GM06990 (cell line): ENCODE data around the gene PDILT.

ENCODE experiments used
- DNase-seq: peaks from one replicate; pipeline ENCODE4 v3.0.0-alpha.2; 2011; ENCODE audit not compliant: insufficient read length; ENCODE audit errors: extremely low read depth
- H3K27me3 ChIP-seq: replicated peaks from 2 replicates; pipeline ENCODE4 v1.6.0; 2011; ENCODE audit warnings: low read length; ENCODE audit not compliant: control insufficient read depth, insufficient read depth
- H3K36me3 ChIP-seq: 2 replicates; pipeline ENCODE4 v1.5.1; 2011; ENCODE audit warnings: low read length; ENCODE audit not compliant: control insufficient read depth, insufficient read depth
- H3K4me3 ChIP-seq: replicated peaks from 2 replicates; pipeline ENCODE4 v1.5.1; 2011; ENCODE audit warnings: low read depth, mild to moderate bottlenecking, control low read depth, low read length
- TF ChIP-seq, protein P1 (sequence below): IDR thresholded peaks from 2 replicates; pipeline ENCODE4 v1.5.1; 2011; ENCODE audit warnings: low read length, control low read depth, mild to moderate bottlenecking, inconsistent platforms; ENCODE audit not compliant: insufficient read depth, poor library complexity, severe bottlenecking

The PDILT gene

DNA sequence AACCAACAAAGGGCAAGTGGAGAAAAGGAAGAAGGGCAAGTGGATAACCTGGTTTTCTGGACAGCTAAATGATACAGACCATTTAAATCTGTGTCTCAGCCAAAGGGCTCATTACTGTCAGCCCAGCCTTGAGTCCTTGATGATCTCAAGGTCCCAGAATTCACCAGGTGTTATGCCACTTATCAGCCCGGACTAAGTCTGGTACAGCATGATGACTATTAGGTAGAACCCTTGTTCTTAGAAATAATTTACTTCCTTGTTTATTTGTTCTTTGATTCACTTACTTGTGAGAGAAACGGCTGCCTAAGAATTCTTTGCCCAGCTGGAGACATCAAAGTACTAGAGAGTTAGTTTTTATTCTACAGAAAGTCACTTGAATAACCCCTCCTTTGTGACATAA is 3.5 kb downstream of the PDILT start:
- H3K27me3 ChIP-seq, result peaks cover 2% of the 10 kb centered on the region
- no peak for DNase-seq
- TF ChIP-seq, protein P1, sequence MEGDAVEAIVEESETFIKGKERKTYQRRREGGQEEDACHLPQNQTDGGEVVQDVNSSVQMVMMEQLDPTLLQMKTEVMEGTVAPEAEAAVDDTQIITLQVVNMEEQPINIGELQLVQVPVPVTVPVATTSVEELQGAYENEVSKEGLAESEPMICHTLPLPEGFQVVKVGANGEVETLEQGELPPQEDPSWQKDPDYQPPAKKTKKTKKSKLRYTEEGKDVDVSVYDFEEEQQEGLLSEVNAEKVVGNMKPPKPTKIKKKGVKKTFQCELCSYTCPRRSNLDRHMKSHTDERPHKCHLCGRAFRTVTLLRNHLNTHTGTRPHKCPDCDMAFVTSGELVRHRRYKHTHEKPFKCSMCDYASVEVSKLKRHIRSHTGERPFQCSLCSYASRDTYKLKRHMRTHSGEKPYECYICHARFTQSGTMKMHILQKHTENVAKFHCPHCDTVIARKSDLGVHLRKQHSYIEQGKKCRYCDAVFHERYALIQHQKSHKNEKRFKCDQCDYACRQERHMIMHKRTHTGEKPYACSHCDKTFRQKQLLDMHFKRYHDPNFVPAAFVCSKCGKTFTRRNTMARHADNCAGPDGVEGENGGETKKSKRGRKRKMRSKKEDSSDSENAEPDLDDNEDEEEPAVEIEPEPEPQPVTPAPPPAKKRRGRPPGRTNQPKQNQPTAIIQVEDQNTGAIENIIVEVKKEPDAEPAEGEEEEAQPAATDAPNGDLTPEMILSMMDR, result no peak
- H3K36me3 ChIP-seq, result no peaks in the 10 kb centered on the region
- H3K4me3 ChIP-seq, result no peak overlapping the region

DNA sequence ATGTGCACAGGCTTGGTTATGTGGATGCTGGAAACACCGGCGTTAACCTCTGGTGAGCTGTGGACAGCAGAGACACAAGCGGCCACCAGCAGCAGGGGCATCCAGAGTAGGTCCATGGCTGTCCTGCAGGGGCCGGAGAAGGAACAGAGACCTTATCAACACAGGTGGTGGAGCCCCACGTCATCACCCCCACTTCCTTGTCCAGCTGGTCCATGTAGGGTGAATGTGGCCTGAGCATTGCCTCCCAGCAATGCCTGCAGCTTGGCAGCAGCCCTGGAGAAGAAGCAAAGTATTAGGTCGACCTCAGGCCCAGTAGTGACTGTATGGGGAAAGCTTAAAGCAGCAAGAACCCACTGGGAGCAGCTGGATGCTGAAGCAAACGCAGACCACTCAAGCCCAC is 5.4 kb downstream of the PDILT start:
- TF ChIP-seq, protein P1, result no peak
- Histone ChIP-seq H3K36me3 (no peaks in the 10 kb centered on the region), H3K4me3 (no peak overlapping the region), H3K27me3 (peaks cover 2% of the 10 kb centered on the region)
- DNase-seq, result no peak

DNA sequence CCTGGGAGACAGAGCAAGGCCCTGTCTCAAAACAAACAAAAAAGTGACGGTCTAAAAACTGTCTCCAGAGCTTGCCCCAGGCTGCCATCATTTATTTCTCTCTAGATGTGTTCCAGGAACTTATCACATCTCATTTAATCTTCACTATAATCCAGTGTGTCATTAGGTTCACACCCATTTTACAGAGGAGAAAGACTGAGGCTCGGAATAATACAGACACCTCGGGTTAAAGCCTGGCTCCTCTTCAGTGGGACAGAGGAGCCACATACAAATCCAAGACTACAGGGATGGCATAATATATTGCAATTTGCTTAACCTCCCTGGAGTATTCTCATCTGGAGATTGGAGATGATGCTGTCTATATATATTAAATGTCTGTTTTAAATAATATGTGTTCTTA is 5.9 kb downstream of the PDILT start:
- no peak for DNase-seq

DNA sequence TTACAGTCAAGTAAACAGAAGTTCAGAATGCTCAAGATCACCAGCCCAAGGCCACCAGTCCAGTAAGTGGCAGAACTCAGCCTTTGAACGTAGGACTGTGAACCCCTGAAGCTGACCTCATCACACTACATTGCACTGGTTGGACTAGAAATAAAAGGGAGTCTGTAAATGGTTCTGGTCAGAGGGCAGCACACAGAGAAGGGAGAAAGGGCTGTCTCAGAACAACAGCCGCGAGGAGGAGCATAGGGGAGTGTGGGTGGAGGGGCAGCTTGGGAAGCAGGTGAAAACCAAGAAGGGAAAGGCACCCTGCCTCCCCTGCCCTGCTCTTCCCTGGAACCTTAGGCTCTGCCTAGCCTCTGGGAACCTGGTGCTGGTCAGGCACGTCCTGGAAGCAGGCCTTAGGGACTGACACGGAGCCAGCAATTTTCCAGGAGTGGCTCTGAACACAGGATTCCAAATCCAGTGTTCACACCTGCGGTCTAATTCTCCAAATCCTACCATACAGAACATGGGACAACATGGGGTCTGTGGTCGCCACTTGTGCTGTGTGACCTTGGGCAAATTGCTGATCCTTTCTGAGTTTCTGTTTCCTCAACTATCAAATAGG is 7.0 kb downstream of the PDILT start:
- H3K27me3 ChIP-seq, result peaks cover 2% of the 10 kb centered on the region; the same call in 1 of the 2 replicates
- no peaks in the 10 kb centered on the region for H3K36me3 ChIP-seq
- no peak overlapping the region for H3K4me3 ChIP-seq
- no peak for DNase-seq
- TF ChIP-seq, protein P1, result no peak

More for the DNA sequence above, 5.9 kb downstream of the PDILT start:
- Histone ChIP-seq H3K4me3 (no peak overlapping the region), H3K36me3 (no peaks in the 10 kb centered on the region), H3K27me3 (peaks cover 2% of the 10 kb centered on the region)
- TF ChIP-seq, protein P1, result no peak

DNA sequence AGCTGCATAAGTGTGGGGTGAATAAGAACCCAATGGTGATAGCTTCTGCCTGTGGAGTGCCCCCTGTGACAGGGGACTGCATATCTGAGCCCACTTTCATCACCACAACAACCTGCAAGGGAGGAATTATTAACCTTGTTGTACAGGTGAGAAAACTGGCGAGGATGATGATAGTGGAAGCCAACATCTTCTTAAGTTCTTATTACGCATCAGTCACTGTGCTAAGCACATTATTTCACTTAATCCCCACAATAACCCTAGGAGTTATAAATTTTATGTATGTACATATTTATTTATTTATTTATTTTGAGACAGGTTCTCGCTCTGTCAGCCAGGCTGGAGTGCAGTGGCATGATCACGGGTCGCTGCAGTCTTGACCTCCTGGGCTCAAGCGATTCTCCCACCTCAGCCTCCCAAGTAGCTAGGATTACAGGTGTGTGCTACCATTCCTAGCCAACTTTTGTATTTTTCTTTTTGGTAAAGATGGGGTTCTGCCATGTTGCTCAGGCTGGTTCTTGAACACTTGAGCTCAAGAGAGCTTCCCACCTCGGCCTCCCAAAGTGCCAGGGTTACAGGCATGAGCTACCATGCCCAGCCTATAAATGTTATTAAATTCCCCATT is 7.6 kb downstream of the PDILT start:
- Histone ChIP-seq H3K36me3 (no peaks in the 10 kb centered on the region), H3K27me3 (peaks cover 2% of the 10 kb centered on the region; the same call in 1 of the 2 replicates), H3K4me3 (no peak overlapping the region)
- DNase-seq, result no peak
- TF ChIP-seq, protein P1, result no peak

DNA sequence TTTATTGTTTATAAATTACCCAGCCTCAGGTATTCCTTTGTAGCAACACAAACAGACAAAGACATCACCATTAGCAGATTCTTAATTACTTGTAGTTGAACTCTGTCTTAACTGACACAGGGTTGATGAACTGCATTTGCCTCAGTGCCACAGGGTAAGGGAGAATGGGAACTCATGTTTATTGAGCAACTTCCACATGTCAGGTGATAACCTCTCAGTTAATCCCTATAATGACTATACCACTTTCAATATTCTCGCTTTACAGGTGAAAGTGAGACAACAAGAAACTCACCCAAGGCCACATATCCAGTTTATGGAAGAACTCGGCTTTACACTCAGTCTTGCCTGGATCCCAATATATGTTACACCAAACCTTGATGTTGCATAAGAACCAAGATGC is 8.6 kb downstream of the PDILT start:
- Histone ChIP-seq H3K4me3 (no peak overlapping the region), H3K36me3 (no peaks in the 10 kb centered on the region), H3K27me3 (no peaks in the 10 kb centered on the region; the same call in 1 of the 2 replicates)
- DNase-seq, result no peak
- TF ChIP-seq, protein P1, result no peak
